Subcutaneous abdominal adipose tissue (tissue), 5 donors: ENCODE data around the gene CTBP2.

Source experiments
- H3K27ac ChIP-seq: one replicate; pipeline ENCODE4 v1.7.0; 2013; ENCODE audit warnings: low read depth, mild to moderate bottlenecking, inconsistent platforms, low read length, moderate library complexity
- H3K27me3 ChIP-seq, 5 donors: one replicate each; pipeline ENCODE4 v1.7.0; 2013; ENCODE audit warnings: low read length in 5 of 5, inconsistent platforms in 1 of 5; ENCODE audit not compliant: control insufficient read depth in 5 of 5, insufficient read depth in 4 of 5
- H3K36me3 ChIP-seq, 5 donors: one replicate each; pipeline ENCODE4 v1.7.0; 2013; ENCODE audit warnings: low read length in 5 of 5; ENCODE audit not compliant: control insufficient read depth in 5 of 5, insufficient read depth in 5 of 5
- H3K4me1 ChIP-seq, 5 donors: one replicate each; pipeline ENCODE4 v1.7.0; 2013; ENCODE audit warnings: low read length in 5 of 5, mild to moderate bottlenecking in 3 of 5, moderate library complexity in 1 of 5; ENCODE audit not compliant: control insufficient read depth in 5 of 5, insufficient read depth in 5 of 5
- H3K4me3 ChIP-seq, 5 donors: one replicate each; pipeline ENCODE4 v1.7.0; 2013; ENCODE audit warnings: low read length in 5 of 5, low read depth in 1 of 5
- H3K9ac ChIP-seq, 5 donors: one replicate each; pipeline ENCODE4 v1.7.0; 2013; ENCODE audit warnings: low read length in 5 of 5, mild to moderate bottlenecking in 4 of 5, moderate library complexity in 3 of 5
- H3K9me3 ChIP-seq, 5 donors: one replicate each; pipeline ENCODE4 v1.7.0; 2013; ENCODE audit warnings: low read length in 5 of 5; ENCODE audit not compliant: control insufficient read depth in 5 of 5
- donor health status: healthy.
- donor health status: healthy.
- donor health status: healthy.
- donor health status: healthy.
- donor health status: healthy.

CTBP2 gene

DNA sequence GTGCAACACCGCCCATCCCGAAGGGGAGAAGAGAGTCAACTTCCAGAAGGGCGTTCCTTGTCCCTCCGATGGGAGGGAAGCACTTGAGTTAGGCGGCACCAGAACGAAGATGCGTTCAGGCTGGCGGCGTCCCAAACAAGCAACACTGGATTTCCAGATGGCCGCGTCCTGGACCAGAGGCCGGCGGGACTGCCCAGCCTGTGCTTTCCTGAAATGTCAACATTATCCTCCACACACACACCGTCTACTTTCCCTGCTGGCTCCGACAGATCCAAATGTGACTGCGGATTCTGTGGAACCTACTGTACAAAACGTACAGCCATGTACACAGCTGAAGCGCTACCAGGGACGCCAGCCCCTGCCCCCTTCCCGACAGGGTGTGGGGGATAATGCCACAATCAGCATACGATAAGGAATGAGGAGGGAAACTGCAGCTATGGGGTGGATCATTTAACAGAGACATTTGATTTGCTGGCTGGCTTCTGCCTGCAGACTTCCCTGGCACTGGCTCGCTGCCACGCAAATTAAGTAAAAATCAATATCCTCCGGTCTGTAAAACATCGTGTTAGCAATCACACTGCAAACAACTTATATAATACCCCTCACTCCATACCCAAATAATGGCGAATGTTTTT, 136.4 kb downstream of the CTBP2 start:
- Histone ChIP-seq H3K9ac (peak overlapping the region in 1 of 5 donors; percentile 35), H3K27me3 (no peaks in the 10 kb centered on the region), H3K4me1 (peaks cover 8 to 39% (median 23%) of the 10 kb centered on the region in 5 donors), H3K36me3 (peaks cover 0 to 24% (median 20%) of the 10 kb centered on the region in 5 donors), H3K4me3 (peak overlapping the region in 3 of 5 donors; percentile 14 to 40 (median 17)), H3K27ac (no peak overlapping the region), H3K9me3 (no peaks in the 10 kb centered on the region)

DNA sequence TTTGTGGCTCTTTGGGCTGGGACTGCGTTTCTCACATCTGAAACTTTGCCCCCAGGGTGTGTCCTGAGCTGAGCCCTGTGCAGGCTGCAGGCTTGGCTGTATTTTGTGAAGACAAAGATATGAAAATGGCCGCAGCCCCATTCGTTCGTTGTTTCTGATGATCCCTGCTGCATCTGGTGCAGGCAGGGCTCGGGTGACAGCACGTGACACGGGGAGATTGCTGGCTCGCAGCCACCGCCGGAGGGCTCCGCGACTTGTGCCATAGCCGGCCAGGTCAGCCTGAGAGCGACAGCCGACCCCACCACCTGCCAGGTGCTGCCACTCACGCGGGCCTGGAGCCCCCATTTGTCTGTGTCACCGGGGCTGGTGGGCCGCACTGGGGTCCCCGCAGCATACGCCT, 137.1 kb downstream of the CTBP2 start:
- H3K4me3 ChIP-seq = no peak overlapping the region
- no peaks in the 10 kb centered on the region for H3K27me3 ChIP-seq
- peaks cover 0 to 24% (median 20%) of the 10 kb centered on the region in 5 donors for H3K36me3 ChIP-seq
- no peak overlapping the region for H3K9ac ChIP-seq
- no peaks in the 10 kb centered on the region for H3K9me3 ChIP-seq
- no peak overlapping the region for H3K27ac ChIP-seq
- H3K4me1 ChIP-seq = peaks cover 13 to 45% (median 30%) of the 10 kb centered on the region in 5 donors

DNA sequence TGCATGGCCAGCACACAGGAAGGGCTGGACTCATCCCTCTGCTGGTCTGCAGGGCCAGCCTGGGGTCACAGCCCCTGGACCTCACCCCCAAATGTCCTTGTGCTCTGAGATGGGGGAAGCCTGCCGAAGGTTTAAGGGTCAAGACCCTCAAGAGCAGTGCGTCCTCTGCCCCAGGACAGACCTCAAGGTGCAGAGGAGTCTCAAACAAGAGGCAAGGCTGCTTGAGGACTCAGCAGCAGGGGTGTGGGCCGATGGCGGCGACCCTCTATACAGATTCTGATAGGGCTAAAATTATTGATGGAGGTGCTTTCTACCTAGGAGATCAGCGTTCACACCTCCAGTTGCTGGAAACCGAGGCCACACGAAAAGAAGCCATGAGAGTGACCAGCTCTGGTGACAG, 137.7 kb downstream of the CTBP2 start:
- peaks cover 16 to 50% (median 36%) of the 10 kb centered on the region in 5 donors for H3K4me1 ChIP-seq
- no peaks in the 10 kb centered on the region for H3K9me3 ChIP-seq
- H3K27ac ChIP-seq = no peak overlapping the region
- H3K9ac ChIP-seq = no peak overlapping the region
- peaks cover 0 to 24% (median 20%) of the 10 kb centered on the region in 5 donors for H3K36me3 ChIP-seq
- H3K4me3 ChIP-seq = no peak overlapping the region
- no peaks in the 10 kb centered on the region for H3K27me3 ChIP-seq

DNA sequence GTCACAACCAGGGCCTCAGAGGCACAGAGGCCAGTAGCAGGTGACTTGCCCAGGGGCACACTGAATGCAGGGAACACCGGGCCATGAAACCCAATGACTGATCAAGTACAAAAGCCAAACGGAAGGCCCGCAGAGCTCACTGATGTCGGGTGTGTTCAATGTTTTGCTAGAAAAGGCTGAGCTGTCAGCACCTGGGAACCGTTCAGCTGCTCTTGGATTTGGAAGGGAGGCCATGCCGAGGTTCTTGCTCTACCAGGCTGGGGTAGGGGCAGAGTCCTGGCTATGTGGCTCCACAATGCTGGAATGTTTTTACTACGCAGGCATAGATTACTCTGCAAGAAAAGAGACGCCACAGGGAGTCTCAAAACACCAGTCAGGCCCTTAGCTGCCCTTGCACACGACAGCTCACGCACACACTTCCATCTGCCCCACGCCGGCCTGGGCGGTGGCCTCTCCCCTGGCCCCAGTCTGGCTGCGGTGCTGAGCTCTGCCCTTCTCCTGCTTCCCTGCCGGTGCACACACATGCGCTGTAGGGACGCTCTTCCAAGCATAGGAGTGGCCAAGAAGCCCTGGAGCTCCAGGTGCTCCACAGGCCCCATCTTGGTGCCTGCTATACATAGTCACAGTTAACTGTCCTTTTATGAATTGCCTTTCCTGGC, 138.5 kb downstream of the CTBP2 start:
- Histone ChIP-seq H3K27me3 (no peaks in the 10 kb centered on the region), H3K4me3 (no peak overlapping the region), H3K9ac (no peak overlapping the region), H3K27ac (no peak overlapping the region), H3K36me3 (peaks cover 0 to 17% (median 13%) of the 10 kb centered on the region in 5 donors), H3K4me1 (peaks cover 18 to 59% (median 44%) of the 10 kb centered on the region in 5 donors), H3K9me3 (no peaks in the 10 kb centered on the region)

DNA sequence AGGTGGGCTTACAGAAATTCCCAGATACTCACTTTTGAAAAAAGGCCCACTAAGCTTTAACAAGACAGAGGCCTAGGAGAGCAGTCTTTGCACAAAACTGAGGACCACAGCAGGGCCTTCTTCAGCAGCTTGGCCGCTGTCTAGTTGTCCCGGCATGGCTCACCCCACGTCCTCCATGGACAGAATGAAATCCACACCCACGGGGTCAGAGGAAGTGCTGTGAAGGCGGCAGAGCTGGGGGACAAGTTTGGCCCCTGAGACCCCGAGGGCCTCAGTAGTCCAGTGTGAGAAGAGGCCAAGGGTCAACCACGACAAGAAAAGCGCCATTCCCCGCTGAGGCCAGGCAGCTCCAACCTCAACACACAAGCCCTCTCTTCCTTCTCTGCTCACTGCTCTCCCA, 139.5 kb downstream of the CTBP2 start:
- Histone ChIP-seq H3K9ac (no peak overlapping the region), H3K9me3 (no peaks in the 10 kb centered on the region), H3K4me1 (peaks cover 23 to 68% (median 54%) of the 10 kb centered on the region in 5 donors), H3K27ac (no peak overlapping the region), H3K36me3 (peaks cover 0 to 7% (median 4%) of the 10 kb centered on the region in 5 donors), H3K4me3 (no peak overlapping the region), H3K27me3 (no peaks in the 10 kb centered on the region)

DNA sequence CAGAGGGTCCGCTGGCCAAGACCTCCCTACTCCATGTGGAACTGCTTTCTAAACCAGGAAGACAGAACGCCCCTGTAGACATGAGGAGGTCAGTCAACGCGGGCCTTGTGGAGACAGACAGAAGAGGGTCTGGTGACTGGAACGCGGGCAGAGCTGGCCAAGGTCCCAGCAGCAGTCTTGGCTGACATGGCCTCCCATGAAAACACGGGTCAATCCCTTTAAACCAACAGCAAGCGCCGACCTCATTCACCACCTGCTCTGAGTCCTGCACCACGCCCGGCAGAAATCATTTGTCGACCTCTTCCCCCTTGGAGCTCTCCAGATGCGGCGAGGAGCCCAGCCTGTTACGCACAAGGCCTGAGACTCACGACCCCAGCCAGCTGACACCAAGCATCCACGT, 140.0 kb downstream of the CTBP2 start:
- Histone ChIP-seq H3K4me1 (peaks cover 26 to 73% (median 59%) of the 10 kb centered on the region in 5 donors), H3K27ac (no peak overlapping the region), H3K36me3 (peaks cover 0 to 5% (median 4%) of the 10 kb centered on the region in 5 donors), H3K4me3 (no peak overlapping the region), H3K9me3 (no peaks in the 10 kb centered on the region), H3K9ac (no peak overlapping the region), H3K27me3 (no peaks in the 10 kb centered on the region)

DNA sequence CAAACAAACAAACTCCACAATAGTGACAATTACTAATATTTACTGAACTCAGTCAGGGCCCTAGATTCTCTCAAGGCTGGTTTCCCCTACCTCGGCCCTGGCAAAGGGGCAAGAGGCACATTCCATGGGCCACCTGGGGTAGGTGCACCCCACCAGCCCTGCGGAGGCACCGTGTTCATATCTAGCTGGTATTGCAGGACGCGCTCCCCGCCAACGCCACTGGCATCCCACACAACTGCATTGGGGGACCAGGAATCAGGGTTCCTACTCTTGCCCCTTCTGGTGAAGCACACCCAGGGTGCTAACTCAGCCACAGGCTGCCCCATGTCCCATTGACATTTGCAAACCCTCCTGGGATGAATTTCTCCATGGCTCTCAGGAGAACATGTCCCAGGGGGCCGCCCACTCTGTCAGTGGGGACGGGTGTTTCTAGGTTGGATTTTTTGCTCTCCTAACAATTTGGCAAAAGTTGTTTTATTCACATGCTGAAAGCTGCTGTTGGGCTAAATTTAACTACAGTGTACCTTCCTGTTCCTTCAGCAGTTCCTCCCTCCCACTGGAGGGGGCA, 141.7 kb downstream of the CTBP2 start:
- H3K27ac ChIP-seq = peak overlapping the region; percentile 79
- H3K9ac ChIP-seq = no peak overlapping the region
- H3K4me3 ChIP-seq = no peak overlapping the region
- no peaks in the 10 kb centered on the region for H3K27me3 ChIP-seq
- peaks cover 0 to 5% (median 4%) of the 10 kb centered on the region in 5 donors for H3K36me3 ChIP-seq
- no peaks in the 10 kb centered on the region for H3K9me3 ChIP-seq
- peaks cover 23 to 77% (median 65%) of the 10 kb centered on the region in 5 donors for H3K4me1 ChIP-seq

DNA sequence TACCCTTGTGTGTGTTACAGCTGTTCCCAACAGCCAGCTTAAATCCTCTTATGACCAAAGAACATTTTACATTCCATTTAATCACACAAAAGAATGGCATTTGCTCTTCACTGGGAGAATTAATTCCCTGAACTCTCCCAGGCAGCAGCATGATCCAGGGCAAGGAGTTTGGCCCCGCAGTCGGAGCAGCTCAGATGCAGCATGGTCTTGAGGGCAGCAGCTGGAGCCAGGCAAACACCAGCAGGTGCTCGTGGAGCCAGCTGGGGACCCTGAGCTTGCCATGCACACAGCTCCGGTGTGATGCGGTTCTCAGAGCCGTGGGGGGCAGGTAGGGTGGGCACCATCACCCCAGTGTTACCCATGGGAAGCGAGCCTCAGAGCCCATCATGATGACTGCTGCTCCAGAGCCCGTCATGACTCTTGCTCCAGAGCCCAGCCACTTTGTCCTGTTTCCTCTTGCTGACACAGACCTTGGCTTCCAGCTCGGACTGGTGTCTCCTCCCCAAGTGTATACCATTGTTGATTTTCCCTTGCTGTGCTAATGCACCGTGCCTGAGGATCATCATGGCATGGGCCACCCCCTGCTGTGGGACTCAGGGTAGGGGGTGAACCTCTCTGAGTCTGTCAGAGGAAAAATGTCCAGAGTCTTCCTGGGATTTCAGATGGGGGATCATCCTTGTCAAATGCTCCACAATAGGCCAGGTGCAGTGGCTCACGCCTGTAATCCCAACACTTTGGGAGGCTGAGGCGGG, 142.6 kb downstream of the CTBP2 start:
- H3K4me3 ChIP-seq = no peak overlapping the region
- H3K36me3 ChIP-seq = peaks cover 0 to 5% (median 0%) of the 10 kb centered on the region in 5 donors
- H3K27me3 ChIP-seq = no peaks in the 10 kb centered on the region
- peaks cover 23 to 74% (median 55%) of the 10 kb centered on the region in 5 donors for H3K4me1 ChIP-seq
- peak overlapping the region; percentile 79 for H3K27ac ChIP-seq
- no peak overlapping the region for H3K9ac ChIP-seq
- no peaks in the 10 kb centered on the region for H3K9me3 ChIP-seq

DNA sequence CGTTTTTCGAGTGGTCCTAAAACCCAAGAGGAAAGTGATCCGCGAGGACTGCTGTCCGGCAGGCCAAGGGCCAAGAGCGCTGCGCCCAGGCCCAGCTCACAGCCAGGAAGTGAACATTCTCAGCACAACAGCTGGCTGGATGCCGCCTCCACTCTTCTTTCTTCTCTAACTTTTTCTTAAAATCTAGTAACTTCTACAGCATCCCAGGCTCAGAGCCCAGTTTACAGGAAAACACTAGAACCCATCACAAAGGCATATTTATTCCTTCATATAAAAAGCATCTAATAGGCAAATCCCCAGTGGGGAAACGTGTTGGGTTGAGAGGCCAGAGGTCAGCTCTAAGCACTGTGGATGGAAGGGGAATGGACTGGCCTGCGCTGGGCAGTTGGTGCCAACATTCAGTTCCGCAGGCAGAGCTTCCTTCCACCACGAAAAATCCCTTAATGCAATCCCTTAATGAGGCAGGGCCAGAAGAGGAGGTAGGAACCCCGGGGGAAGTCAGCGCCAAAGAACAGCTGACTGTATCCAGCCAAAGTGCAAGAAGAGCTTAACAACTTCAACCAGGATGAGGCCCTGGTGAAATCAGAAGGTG, 143.7 kb downstream of the CTBP2 start:
- H3K4me1 ChIP-seq = peaks cover 26 to 76% (median 52%) of the 10 kb centered on the region in 5 donors
- no peaks in the 10 kb centered on the region for H3K27me3 ChIP-seq
- no peaks in the 10 kb centered on the region for H3K9me3 ChIP-seq
- peak overlapping the region; percentile 79 for H3K27ac ChIP-seq
- H3K4me3 ChIP-seq = peak overlapping the region in 1 of 5 donors; percentile 36
- peak overlapping the region in 1 of 5 donors; percentile 48 for H3K9ac ChIP-seq
- peaks cover 0 to 10% (median 6%) of the 10 kb centered on the region in 5 donors for H3K36me3 ChIP-seq
